Natural killer cell treated with Interleukin-12 subunit alpha and Interleukin-12 subunit beta and Interleukin-15 and Interleukin-18, amount 100 ng/mL, for 72 hours (primary cell): ENCODE data around the gene ITGA7. TPM values are rescaled to one million over a fixed set of nuclear protein-coding genes. Genes with fewer than 3 reads are reported as not detected.

ENCODE experiments used
- ATAC-seq, 2 donors: fragments of 150-1000 bp; cut with Tn5 transposase in 1 of 2; sonication (Bioruptor Pico), chemical (Tn5 transposase) in 1 of 2; 2 replicates each; pipeline ENCODE4 v1.10.0; 2021
- DNase-seq: peaks from one replicate; pipeline ENCODE4 v3.0.0; 2022; ENCODE audit warnings: low spot score
- H3K27ac Mint-ChIP-seq, 2 donors: 1 replicate in 1 of 2; 2 replicates in 1 of 2; pipeline ENCODE4 v1.8.0; 2022; ENCODE audit warnings: mixed read lengths in 2 of 2, mild to moderate bottlenecking in 1 of 2, moderate library complexity in 1 of 2
- H3K27me3 Mint-ChIP-seq, 2 donors: 1 replicate in 1 of 2; 2 replicates in 1 of 2; pipeline ENCODE4 v1.8.0; 2022; ENCODE audit warnings: mixed read lengths in 2 of 2
- H3K36me3 Mint-ChIP-seq: one replicate; pipeline ENCODE4 v1.8.0; 2022; ENCODE audit warnings: mixed read lengths
- H3K4me1 Mint-ChIP-seq, 2 donors: 1 replicate in 1 of 2; 2 replicates in 1 of 2; pipeline ENCODE4 v1.8.0; 2022; ENCODE audit warnings: low read depth in 2 of 2, mixed read lengths in 2 of 2, mild to moderate bottlenecking in 1 of 2
- H3K4me3 Mint-ChIP-seq: one replicate; pipeline ENCODE4 v1.8.0; 2022; ENCODE audit warnings: mixed read lengths
- H3K9me3 Mint-ChIP-seq: 2 replicates; pipeline ENCODE4 v1.8.0; 2022; ENCODE audit warnings: mixed read lengths
- total RNA-seq, 2 donors: library from RNA; stranded (reverse); gene quantifications; one replicate each; pipeline ENCODE4 v1.2.3, GENCODE V29; 2022

Gene ITGA7
- total RNA-seq, 2 donors from 2014 or later: 2.1 to 4.2 TPM

- H3K4me1 Mint-ChIP-seq: no peaks in the 10 kb centered on the region
- no peak overlapping the region for H3K4me3 Mint-ChIP-seq
- DNase-seq (no peak), ATAC-seq (no peak)
- no peaks in the 10 kb centered on the region for H3K9me3 Mint-ChIP-seq
- no peaks in the 10 kb centered on the region for H3K36me3 Mint-ChIP-seq
- H3K27me3 Mint-ChIP-seq: peaks cover 0 to 5% of the 10 kb centered on the region in 2 donors
- no peak overlapping the region for H3K27ac Mint-ChIP-seq
Measured at GRCh38 chr12:55696796-55697462, 10.8 kb downstream of the ITGA7 start.

- Mint-ChIP-seq H3K27me3 (peaks cover 0 to 5% of the 10 kb centered on the region in 2 donors), H3K4me1 (no peaks in the 10 kb centered on the region), H3K9me3 (no peaks in the 10 kb centered on the region), H3K27ac (no peak overlapping the region), H3K4me3 (no peak overlapping the region), H3K36me3 (no peaks in the 10 kb centered on the region)
- no peak for ATAC-seq
- no peak for DNase-seq
Measured at GRCh38 chr12:55696141-55696540, 11.6 kb downstream of the ITGA7 start.

- no peaks in the 10 kb centered on the region for H3K36me3 Mint-ChIP-seq
- no peak for DNase-seq
- peaks cover 0 to 5% of the 10 kb centered on the region in 2 donors for H3K27me3 Mint-ChIP-seq
- H3K4me1 Mint-ChIP-seq: no peaks in the 10 kb centered on the region
- H3K4me3 Mint-ChIP-seq: no peak overlapping the region
- no peaks in the 10 kb centered on the region for H3K9me3 Mint-ChIP-seq
- ATAC-seq: no peak
- no peak overlapping the region for H3K27ac Mint-ChIP-seq
Measured at GRCh38 chr12:55695349-55695748, 12.4 kb downstream of the ITGA7 start.

GRCh38 chr12:55694651-55695050, 13.1 kb downstream of the ITGA7 start:
- Mint-ChIP-seq H3K9me3 (no peaks in the 10 kb centered on the region), H3K4me1 (no peaks in the 10 kb centered on the region), H3K4me3 (no peak overlapping the region), H3K36me3 (no peaks in the 10 kb centered on the region), H3K27ac (no peak overlapping the region), H3K27me3 (peaks cover 0 to 5% of the 10 kb centered on the region in 2 donors)
- ATAC-seq (no peak), DNase-seq (no peak)

DNA sequence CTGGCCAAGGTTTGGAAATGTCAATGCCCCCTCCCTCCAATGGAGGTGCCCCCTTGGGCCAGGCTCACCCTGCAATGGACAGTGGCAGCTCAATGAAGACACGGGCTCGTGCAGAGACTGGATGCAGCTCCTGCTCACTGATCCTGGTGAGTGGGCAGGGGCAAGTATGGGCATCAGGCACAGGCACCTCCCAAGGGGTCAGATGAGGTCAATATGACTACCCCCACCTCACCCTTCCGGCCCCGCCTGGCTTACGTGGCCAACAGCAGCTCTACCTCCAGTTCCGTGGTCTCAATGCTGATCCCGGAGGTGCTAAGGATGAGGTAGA, 13.6 kb downstream of the ITGA7 start:
- ATAC-seq (no peak), DNase-seq (no peak)
- Mint-ChIP-seq H3K9me3 (no peaks in the 10 kb centered on the region), H3K36me3 (no peaks in the 10 kb centered on the region), H3K4me1 (no peaks in the 10 kb centered on the region), H3K27me3 (peaks cover 0 to 5% of the 10 kb centered on the region in 2 donors), H3K27ac (no peak overlapping the region), H3K4me3 (no peak overlapping the region)

DNA sequence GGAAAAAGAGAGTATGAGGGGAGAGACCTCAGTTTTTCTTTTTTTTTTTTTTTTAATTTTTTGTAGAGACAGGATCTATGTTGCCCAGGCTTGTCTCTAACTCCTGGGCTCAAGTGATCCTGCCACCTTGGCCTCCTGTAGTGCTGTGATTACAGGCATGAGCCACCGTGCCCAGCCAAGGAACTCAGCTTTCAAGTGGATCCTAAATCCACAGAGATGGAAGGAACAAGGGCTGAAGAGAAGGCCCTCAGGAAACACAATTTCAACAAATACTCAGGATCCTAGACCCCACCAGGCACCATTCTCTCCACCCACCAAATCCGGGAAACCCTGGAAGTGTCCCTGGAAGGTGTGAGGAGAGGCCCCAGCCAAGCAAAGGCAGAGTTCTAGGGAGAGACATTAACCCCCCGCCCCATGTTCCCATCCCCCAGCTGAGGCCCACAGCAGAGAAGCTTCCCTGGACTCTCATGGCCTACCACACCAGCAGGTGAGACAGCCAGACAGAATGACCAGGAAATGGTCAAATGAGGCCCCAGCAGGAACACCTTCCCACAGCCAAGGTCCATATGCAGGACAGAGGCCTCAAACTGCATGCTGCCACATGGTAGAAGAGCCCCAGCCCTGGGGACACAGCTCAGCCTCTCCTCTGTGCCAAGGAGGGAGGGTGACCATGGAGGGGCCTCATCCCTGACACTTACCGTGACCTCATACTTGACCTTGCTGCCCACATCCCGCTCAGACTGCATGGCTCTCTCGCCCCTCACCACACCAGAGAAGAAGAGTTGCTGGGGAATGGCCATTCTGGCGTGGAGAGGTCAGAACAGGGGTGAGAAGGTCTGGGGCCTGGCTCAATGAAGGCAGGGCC, 14.1 kb downstream of the ITGA7 start:
- ATAC-seq: no peak
- Mint-ChIP-seq H3K36me3 (no peaks in the 10 kb centered on the region), H3K9me3 (no peaks in the 10 kb centered on the region), H3K4me1 (no peaks in the 10 kb centered on the region), H3K27me3 (peaks cover 0 to 5% of the 10 kb centered on the region in 2 donors), H3K4me3 (no peak overlapping the region), H3K27ac (no peak overlapping the region)
- DNase-seq: no peak

- Mint-ChIP-seq H3K36me3 (no peaks in the 10 kb centered on the region), H3K27me3 (peaks cover 0 to 5% of the 10 kb centered on the region in 2 donors), H3K27ac (no peak overlapping the region), H3K9me3 (no peaks in the 10 kb centered on the region), H3K4me1 (peaks cover 0 to 2% of the 10 kb centered on the region in 2 donors), H3K4me3 (no peak overlapping the region)
- ATAC-seq: no peak
- DNase-seq: no peak
Measured at GRCh38 chr12:55692631-55693322, 14.9 kb downstream of the ITGA7 start.

DNA sequence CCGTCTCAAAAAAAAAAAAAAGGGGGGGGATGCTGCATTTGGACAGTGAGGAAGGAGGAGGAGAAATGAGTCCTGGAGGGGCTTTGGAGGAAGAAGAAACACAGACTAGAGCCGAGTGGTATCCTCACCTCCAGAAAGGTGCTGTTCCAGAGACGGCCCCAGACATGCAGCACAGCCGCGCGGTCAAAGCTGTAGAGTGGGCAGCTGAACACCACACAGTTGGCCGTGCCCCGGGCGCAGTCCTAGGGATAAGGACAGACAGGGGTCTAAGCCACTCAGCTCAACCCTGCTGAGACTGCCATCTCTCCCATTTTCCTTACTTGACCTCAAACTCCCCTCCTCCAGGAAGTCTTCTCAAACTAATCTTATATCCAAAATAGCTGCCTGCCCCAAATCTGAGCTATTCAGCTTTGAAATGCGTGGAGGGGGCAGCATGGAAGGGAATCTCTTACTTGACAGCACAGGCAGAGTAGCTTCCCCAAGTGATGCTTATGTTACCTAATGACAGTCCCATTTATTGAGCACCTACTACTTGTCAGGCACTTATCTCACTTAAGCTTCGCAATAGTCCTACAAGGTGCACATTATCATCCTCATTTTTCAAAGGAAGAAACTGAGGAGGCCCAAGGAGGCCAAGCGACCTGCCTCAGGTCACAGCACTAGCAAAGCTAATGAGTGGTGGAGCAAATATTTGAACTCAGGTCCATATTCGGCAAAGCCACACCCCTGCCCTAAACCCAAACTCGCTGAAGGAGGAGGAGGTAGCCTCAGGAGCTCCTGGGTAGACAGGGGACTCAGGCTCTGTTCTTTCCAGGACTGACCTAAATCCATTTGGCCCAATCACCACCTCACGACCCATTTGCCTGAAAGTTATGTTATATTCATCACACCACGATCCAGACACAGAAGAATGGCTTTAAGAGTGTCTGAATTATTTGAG, 18.7 kb downstream of the ITGA7 start:
- H3K27me3 Mint-ChIP-seq: peaks cover 3 to 5% of the 10 kb centered on the region in 2 donors
- no peak for DNase-seq
- H3K36me3 Mint-ChIP-seq: no peaks in the 10 kb centered on the region
- peak overlapping the region in 1 of 2 donors; percentile 38 for H3K27ac Mint-ChIP-seq
- peaks cover 0 to 8% of the 10 kb centered on the region in 2 donors for H3K4me1 Mint-ChIP-seq
- no peak overlapping the region for H3K4me3 Mint-ChIP-seq
- no peaks in the 10 kb centered on the region for H3K9me3 Mint-ChIP-seq
- no peak for ATAC-seq

GRCh38 chr12:55687746-55688145, 20.0 kb downstream of the ITGA7 start:
- no peaks in the 10 kb centered on the region for H3K9me3 Mint-ChIP-seq
- H3K27ac Mint-ChIP-seq: no peak overlapping the region
- peak; percentile 52 to 68 for ATAC-seq
- H3K4me3 Mint-ChIP-seq: no peak overlapping the region
- H3K27me3 Mint-ChIP-seq: peaks cover 5 to 7% of the 10 kb centered on the region in 2 donors
- no peak for DNase-seq
- peaks cover 0 to 8% of the 10 kb centered on the region in 2 donors for H3K4me1 Mint-ChIP-seq
- H3K36me3 Mint-ChIP-seq: no peaks in the 10 kb centered on the region

DNA sequence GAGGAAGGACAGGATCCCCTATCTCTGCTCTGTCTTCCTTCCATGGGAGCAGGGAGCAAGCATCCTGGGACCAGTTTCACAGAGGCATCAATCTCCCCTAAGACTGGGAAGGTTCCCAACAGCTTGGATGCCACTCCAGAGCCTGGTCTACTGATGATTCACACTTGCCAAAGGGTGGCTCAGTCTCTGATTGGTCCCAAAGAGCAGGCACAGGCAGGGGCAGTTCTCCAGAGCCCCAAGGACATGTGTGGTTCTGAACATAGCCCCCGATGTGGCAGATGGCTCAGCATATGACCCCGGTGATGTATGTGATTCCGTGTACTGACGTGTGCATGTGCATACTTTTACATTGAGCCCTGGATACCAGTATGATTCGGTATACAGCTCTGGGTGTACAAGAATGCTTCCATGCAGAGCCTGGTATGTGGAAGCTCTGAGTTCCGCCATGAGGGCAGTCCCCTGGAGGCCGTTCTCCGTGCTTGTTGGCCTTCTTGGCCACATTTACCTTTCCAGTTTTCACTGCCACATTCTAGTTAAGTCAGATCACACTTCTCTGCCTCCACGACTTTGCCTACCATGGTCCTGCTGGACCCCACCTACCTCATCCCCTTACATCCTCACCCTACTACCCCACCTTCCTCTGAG, 21.2 kb downstream of the ITGA7 start:
- Mint-ChIP-seq H3K9me3 (no peaks in the 10 kb centered on the region), H3K4me1 (peaks cover 2 to 11% of the 10 kb centered on the region in 2 donors), H3K36me3 (no peaks in the 10 kb centered on the region), H3K4me3 (no peak overlapping the region), H3K27me3 (peaks cover 9 to 12% of the 10 kb centered on the region in 2 donors), H3K27ac (no peak overlapping the region)
- no peak for DNase-seq
- no peak for ATAC-seq

GRCh38 chr12:55685671-55686070, 22.0 kb downstream of the ITGA7 start:
- H3K9me3 Mint-ChIP-seq: no peaks in the 10 kb centered on the region
- peaks cover 17 to 20% of the 10 kb centered on the region in 2 donors for H3K27me3 Mint-ChIP-seq
- H3K4me1 Mint-ChIP-seq: peaks cover 10 to 19% of the 10 kb centered on the region in 2 donors
- ATAC-seq (no peak), DNase-seq (no peak)
- H3K27ac Mint-ChIP-seq: no peak overlapping the region
- H3K36me3 Mint-ChIP-seq: no peaks in the 10 kb centered on the region
- H3K4me3 Mint-ChIP-seq: no peak overlapping the region

- Mint-ChIP-seq H3K9me3 (no peaks in the 10 kb centered on the region), H3K36me3 (no peaks in the 10 kb centered on the region), H3K4me3 (no peak overlapping the region), H3K27me3 (peaks cover 23 to 25% of the 10 kb centered on the region in 2 donors), H3K4me1 (peaks cover 10 to 19% of the 10 kb centered on the region in 2 donors), H3K27ac (no peak overlapping the region)
- DNase-seq: no peak
- ATAC-seq: no peak
Measured at GRCh38 chr12:55684761-55685370, 22.8 kb downstream of the ITGA7 start.
